BE2C (cell line): ENCODE data around the gene DDX53.

Experiments used
- DNase-seq: peaks from one replicate; pipeline ENCODE4 v3.0.0-alpha.2; 2020
- H3K27me3 ChIP-seq: fragments of 250-450 bp; sonication (Bioruptor Pico); 2 replicates; pipeline ENCODE4 v1.5.1; 2020; ENCODE audit warnings: mild to moderate bottlenecking
- H3K36me3 ChIP-seq: fragments of 250-450 bp; sonication (Bioruptor Pico); 2 replicates; pipeline ENCODE4 v1.5.1; 2020; ENCODE audit warnings: mild to moderate bottlenecking
- H3K4me1 ChIP-seq: fragments of 250-450 bp; sonication (Bioruptor Pico); 2 replicates; pipeline ENCODE4 v1.5.1; 2020
- H3K4me3 ChIP-seq: 2 replicates; pipeline ENCODE4 v1.5.1; 2011; ENCODE audit warnings: low read depth, low read length
- H3K9me3 ChIP-seq: fragments of 250-450 bp; sonication (Bioruptor Pico); 2 replicates; pipeline ENCODE4 v1.5.1; 2020
- CTCF ChIP-seq: IDR thresholded peaks from 2 replicates; pipeline ENCODE4 v1.5.1; 2012; ENCODE audit warnings: mild to moderate bottlenecking, low read depth, low read length

Gene DDX53

GRCh38 chrX:23013366-23013765, 13.6 kb downstream of the DDX53 start:
- peaks cover 4% of the 10 kb centered on the region for H3K4me1 ChIP-seq

GRCh38 chrX:23031600-23031999, 31.8 kb downstream of the DDX53 start:
- no peak for TF ChIP-seq CTCF
- Histone ChIP-seq H3K4me3 (no peak overlapping the region), H3K4me1 (no peaks in the 10 kb centered on the region), H3K36me3 (no peaks in the 10 kb centered on the region), H3K27me3 (no peaks in the 10 kb centered on the region), H3K9me3 (no peaks in the 10 kb centered on the region)
- no peak for DNase-seq

More at GRCh38 chrX:23013366-23013765, 13.6 kb downstream of the DDX53 start:
- no peak for TF ChIP-seq CTCF
- Histone ChIP-seq H3K36me3 (no peaks in the 10 kb centered on the region), H3K4me3 (no peak overlapping the region), H3K27me3 (no peaks in the 10 kb centered on the region), H3K9me3 (no peaks in the 10 kb centered on the region)
- DNase-seq, result no peak

- H3K4me1 ChIP-seq, result no peaks in the 10 kb centered on the region
- no peak overlapping the region for H3K4me3 ChIP-seq
- no peaks in the 10 kb centered on the region for H3K27me3 ChIP-seq
- no peaks in the 10 kb centered on the region for H3K36me3 ChIP-seq
- no peaks in the 10 kb centered on the region for H3K9me3 ChIP-seq
- no peak for DNase-seq
- TF ChIP-seq CTCF, result peak; percentile 25
These were observed 35.7 kb downstream of the DDX53 start for GRCh38 chrX:23035493-23035892.

GRCh38 chrX:23046443-23046842, 46.7 kb downstream of the DDX53 start:
- no peak for DNase-seq

GRCh38 chrX:23048806-23049573, 49.2 kb downstream of the DDX53 start:
- Histone ChIP-seq H3K9me3 (no peaks in the 10 kb centered on the region), H3K27me3 (no peaks in the 10 kb centered on the region), H3K36me3 (no peaks in the 10 kb centered on the region), H3K4me1 (no peaks in the 10 kb centered on the region), H3K4me3 (no peak overlapping the region)
- TF ChIP-seq CTCF, result no peak
- no peak for DNase-seq

More at GRCh38 chrX:23046443-23046842, 46.7 kb downstream of the DDX53 start:
- no peak overlapping the region for H3K4me3 ChIP-seq
- no peak for TF ChIP-seq CTCF
- no peaks in the 10 kb centered on the region for H3K4me1 ChIP-seq
- H3K27me3 ChIP-seq, result no peaks in the 10 kb centered on the region
- H3K36me3 ChIP-seq, result no peaks in the 10 kb centered on the region
- no peaks in the 10 kb centered on the region for H3K9me3 ChIP-seq

GRCh38 chrX:23052324-23052723, 52.6 kb downstream of the DDX53 start:
- Histone ChIP-seq H3K4me3 (no peak overlapping the region), H3K27me3 (no peaks in the 10 kb centered on the region), H3K9me3 (no peaks in the 10 kb centered on the region), H3K36me3 (no peaks in the 10 kb centered on the region), H3K4me1 (no peaks in the 10 kb centered on the region)
- no peak for DNase-seq
- TF ChIP-seq CTCF, result no peak
